GM12865 (cell line): ENCODE results near the gene ZPLD1.

Experiments
- DNase-seq: peaks from one replicate; pipeline ENCODE4 v3.0.0; 2010; ENCODE audit warnings: low read depth
- H3K4me3 ChIP-seq: 2 replicates; pipeline ENCODE4 v1.5.1; 2011; ENCODE audit warnings: mild to moderate bottlenecking, low read depth, low read length, control low read depth
- CTCF ChIP-seq: IDR thresholded peaks from 2 replicates; pipeline ENCODE4 v1.5.1; 2011; ENCODE audit warnings: low read length, control low read depth, low read depth, inconsistent platforms; ENCODE audit not compliant: insufficient read depth; ENCODE audit errors: missing control alignments

Gene ZPLD1

GRCh38 chr3:102511168-102511567 is 76.4 kb downstream of the ZPLD1 start:
- TF ChIP-seq CTCF = no peak
- no peak for DNase-seq
- H3K4me3 ChIP-seq = no peak overlapping the region

- no peak overlapping the region for H3K4me3 ChIP-seq
- TF ChIP-seq CTCF = no peak
- DNase-seq = no peak
These were observed 76.8 kb downstream of the ZPLD1 start for GRCh38 chr3:102511639-102512038.

GRCh38 chr3:102512734-102513504 is 78.1 kb downstream of the ZPLD1 start:
- TF ChIP-seq CTCF = no peak
- DNase-seq = no peak

GRCh38 chr3:102514241-102514640 is 79.4 kb downstream of the ZPLD1 start:
- TF ChIP-seq CTCF = no peak
- no peak overlapping the region for H3K4me3 ChIP-seq
- no peak for DNase-seq

More at GRCh38 chr3:102512734-102513504, 78.1 kb downstream of the ZPLD1 start:
- H3K4me3 ChIP-seq = no peak overlapping the region

GRCh38 chr3:102521246-102521645 is 86.4 kb downstream of the ZPLD1 start:
- no peak for TF ChIP-seq CTCF
- DNase-seq = no peak
- H3K4me3 ChIP-seq = no peak overlapping the region

GRCh38 chr3:102525624-102526023 is 90.8 kb downstream of the ZPLD1 start:
- peak; percentile 9 for DNase-seq
- TF ChIP-seq CTCF = no peak
- no peak overlapping the region for H3K4me3 ChIP-seq

- no peak for TF ChIP-seq CTCF
- no peak for DNase-seq
- H3K4me3 ChIP-seq = no peak overlapping the region
These were observed 92.0 kb downstream of the ZPLD1 start for GRCh38 chr3:102526865-102527264.
